Measurements from ENCODE around the gene PTPN14.

Gene PTPN14

DNA sequence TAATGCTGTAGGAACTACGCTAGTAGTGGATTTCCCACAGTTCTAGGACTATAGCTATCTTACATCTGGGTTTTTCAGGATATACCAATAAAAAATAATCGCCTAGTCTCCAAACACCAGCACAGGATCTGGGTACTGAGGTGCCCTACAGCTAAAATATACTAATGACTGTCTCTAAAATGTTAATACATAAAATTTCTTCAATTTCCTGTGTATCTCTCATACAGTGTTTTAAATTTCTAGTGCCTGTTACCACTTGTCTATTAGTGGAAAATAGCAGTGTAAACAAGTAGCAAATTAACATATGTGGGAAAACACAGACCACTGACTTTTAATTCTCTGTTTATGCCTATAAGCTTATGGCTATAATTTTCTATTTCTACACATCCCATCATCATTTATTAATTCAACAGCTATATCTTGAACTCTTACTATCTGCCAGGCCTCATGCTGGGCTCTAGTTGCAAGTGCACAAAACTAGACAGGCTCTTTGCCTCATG lies 16.1 kb upstream of the PTPN14 start:
- no peak for DNase-seq

- no peak for DNase-seq
Observed at GRCh38 chr1:214566158-214567104, 15.0 kb upstream of the PTPN14 start.

DNA sequence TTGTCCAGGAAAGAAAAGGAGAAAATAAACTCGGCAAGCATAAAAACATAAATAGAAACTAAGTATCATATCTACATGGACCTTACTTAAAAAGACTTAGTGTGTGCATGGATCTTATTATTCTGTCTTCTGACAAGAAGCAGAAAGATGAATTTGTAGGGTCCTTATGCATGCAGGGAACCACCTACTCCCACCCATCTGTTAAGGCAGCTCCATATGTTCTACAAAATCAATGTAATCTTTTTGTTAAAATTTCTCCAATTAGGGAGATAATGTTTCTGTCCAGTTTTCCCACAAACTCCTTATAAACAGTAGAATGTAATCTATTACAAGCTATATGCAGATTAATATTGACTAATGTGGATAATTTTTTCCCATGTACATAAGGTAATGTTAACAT lies 13.9 kb upstream of the PTPN14 start:
- no peak for DNase-seq

- no peak for DNase-seq
Observed at GRCh38 chr1:214563881-214564280, 12.5 kb upstream of the PTPN14 start.

DNA sequence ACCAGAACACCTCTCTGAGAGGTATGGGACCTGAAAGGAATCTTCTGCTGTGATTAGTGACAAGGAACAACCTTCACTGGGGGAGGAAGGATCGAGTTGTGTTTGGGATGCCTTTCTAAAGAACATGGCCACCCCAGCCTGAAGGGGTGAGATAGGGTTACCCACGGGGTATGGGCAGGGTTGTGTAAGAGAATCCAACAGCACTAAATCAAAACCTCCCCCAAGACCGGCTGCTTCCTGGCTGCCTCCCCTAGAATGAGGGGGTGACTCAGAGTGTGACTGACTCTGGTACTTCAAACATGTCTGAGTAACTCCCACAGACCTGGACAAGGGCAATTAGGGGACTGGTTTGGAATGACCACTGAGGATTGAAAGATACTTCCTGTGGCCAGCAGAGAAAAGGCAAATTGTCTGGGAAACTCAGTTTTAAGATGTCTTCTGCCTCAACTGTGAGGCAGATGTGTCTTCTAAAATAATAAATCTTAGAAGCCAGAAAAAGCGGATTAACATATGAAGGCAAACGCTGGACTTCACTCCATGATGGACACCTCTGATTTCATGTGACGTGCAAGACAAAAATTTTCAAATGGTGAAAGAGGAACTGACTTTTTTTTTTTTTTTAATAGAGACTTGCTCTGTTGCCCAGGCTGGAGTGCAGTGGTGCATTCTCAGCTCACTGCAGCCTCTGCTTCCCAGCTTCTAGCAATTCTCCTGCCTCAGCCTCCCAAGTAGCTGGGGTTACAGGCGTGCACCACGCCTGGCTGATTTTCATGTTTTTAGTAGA lies 6.7 kb upstream of the PTPN14 start:
- DNase-seq, result no peak

GRCh38 chr1:214553142-214553710 lies 1.8 kb upstream of the PTPN14 start:
- DNase-seq, result no peak

DNA sequence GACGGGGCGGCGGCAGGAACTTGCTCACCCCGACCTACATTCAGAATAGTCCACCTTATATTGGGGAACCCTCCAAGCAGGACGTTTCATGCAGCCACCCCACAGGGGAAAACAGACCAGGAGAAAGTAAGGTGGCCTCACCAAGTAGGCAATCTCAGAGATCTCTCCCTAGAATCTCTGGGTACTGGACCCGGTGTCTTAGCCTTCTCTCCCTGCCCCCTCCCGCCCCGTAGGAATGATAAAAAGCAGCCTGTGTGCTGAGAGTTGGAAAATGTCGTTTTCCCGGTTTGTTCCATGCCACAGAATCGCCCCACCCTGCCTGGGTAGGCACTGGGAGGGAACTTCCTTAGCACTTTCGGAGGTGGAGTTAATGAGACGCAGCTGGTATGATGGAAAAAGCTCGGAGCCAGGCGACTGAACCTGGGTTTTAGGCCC lies 789 bp upstream of the PTPN14 start:
- no peak for DNase-seq

- DNase-seq, result no peak
Observed at GRCh38 chr1:214550857-214551435, 456 bp downstream of the PTPN14 start.

- no peak for DNase-seq
Observed at GRCh38 chr1:214550013-214550856, 1.2 kb downstream of the PTPN14 start.

- DNase-seq, result no peak
Observed at GRCh38 chr1:214549604-214550003, 1.8 kb downstream of the PTPN14 start.

DNA sequence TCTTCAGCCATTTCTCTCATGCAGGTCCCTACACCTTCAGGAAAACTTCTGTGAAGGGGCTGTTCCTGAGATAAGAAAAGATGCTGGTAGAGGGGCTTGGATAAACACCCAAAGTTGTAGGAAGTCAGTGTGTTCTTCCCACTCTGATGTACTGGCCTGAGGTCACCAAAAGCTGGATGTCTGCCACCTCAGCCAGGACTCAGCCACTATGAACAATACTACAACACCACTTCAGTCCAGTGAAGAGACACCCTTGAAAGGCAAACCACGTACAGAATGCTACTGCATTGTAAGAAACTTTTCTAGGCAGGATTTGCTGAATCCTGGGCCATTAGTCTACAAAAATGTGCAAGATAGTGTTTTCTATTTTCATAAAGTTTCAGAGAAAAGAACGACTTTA lies 2.4 kb downstream of the PTPN14 start:
- no peak for DNase-seq

DNA sequence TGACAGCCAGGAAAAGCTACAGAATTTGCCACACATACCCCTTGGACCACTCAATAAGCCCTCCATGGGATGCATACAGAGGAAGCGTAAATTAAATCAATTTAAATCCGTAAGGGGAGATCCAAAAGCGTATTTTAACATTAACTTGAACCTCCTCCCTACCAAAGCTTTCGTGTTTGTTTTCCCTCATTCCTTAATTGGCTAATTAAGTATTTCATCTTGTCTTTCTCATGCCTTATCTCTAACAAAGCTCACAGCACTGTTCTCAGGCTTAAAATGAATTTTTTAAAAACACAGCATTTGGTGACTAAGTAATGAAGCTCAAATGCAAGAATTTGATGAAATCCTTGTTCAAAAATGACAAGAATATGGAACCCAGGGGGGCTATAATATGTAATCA lies 3.1 kb downstream of the PTPN14 start:
- DNase-seq, result no peak

DNA sequence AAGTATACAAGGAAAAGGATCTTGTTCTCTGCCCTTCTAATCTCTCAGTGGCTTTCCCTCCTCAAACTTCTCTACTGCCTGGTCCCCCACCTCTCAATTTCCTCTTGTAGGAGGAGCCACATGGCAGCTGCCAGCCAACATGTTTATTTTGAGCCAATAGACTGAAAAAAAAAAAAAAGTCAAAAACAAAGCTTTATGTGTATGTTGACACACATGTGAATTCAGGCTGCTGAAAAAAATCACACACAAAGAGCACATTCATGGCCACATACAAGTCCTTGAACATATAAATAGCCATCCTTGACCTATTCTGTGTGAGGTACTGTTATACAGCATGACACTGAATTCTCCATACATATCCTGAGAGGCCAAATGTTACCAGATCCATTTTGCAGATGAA lies 3.7 kb downstream of the PTPN14 start:
- no peak for DNase-seq

GRCh38 chr1:214546886-214547641 lies 4.3 kb downstream of the PTPN14 start:
- no peak for DNase-seq

GRCh38 chr1:214546084-214546483 lies 5.3 kb downstream of the PTPN14 start:
- no peak for DNase-seq

DNA sequence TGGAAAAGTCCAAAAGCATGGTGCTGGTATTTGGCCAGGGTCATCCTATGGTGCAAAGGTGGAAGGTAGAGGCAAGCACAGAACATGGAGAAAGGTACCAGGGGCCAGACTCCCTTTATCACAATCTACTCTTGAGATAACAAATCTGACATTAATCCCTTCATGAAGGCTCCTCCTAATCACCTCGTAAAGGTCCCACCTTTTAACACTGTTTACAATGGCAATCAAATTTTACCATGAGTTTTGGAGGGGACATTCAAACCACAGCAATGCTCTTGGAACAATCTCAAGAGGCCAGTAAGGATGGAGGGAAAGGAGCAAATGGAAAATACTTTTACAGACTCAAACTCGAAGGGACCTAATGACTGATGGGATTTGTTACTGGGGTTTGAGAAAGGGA lies 6.1 kb downstream of the PTPN14 start:
- no peak for DNase-seq

GRCh38 chr1:214544791-214545190 lies 6.6 kb downstream of the PTPN14 start:
- no peak for DNase-seq

DNA sequence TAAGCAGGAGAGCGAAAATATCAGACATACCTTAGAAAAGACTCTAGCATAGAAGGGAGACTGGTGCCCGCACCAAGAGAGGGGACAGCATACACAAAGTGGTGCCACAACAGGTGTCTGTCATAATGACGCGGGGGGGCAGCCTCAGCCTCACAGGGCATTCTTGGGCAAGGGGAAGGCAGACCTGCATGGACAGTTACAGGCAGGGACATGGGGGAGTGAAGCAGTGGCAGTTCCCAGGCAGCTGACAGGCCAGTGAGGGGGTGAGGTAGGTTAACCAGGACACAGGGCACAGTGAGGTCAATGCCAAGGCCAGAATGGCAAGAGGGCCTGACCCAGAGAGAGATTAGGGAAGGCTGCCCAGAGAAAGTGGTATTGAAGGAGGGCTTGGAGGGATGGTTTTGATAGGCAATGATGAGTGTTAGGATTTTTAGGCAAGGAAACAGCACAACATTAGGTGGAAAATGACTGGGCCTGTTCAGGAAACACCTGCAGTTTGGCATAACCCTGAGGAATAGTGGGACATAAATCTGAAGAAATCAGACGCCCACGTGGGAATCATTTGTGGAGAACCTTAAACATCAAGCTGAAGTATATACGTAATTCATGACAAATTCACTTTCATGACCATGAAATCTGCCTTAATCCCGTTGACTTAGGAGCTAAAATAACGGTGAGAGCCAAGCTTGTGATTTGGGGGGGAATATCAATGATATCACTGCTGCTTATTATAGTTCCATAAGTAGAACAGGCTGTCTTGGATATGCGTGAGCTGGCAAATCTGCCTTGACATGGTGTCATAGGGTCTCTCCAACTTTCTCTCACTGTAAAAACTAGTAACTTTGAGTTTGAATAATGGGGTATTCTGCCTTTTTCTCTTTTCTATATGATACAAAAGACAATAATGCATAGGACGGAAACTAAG lies 8.9 kb downstream of the PTPN14 start:
- DNase-seq, result no peak

GRCh38 chr1:214541693-214542092 lies 9.7 kb downstream of the PTPN14 start:
- DNase-seq, result no peak

DNA sequence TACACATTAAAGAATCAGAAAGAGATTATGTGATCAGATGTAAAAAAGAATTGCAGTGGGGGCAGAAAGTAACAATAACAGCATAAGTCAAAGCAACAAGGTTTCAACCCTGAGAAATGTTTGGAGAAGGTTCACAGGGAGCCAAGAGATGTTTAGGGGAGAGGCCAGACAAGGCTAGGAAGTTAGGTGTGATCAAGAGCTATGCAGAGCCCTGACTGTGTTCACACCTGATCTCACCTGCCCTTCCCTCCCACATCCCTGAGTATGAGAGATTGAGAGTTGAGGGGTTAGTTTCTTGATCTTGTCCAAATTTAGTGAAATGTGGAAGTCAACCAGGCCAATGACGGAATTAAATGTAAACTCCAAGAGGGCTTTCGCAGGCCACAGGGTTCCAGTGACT lies 10.2 kb downstream of the PTPN14 start:
- no peak for DNase-seq

All from NCI-H2107 (cell line).